GM19397 (cell line): Measurements from ENCODE around the gene TSHZ1.

Source experiments
- ATAC-seq: cut with Tn5 transposase; IDR thresholded peaks from one replicate; pipeline ENCODE4 v1.9.1; 2021; ENCODE audit warnings: mild to moderate bottlenecking, moderate library complexity; ENCODE audit not compliant: unreplicated experiment

TSHZ1 gene

GRCh38 chr18:75338631-75339030, 128.0 kb downstream of the TSHZ1 start:
- no peak for ATAC-seq
